Osteoblast (primary cell): Measurements from ENCODE around the gene GNL2. TPM values are rescaled to one million over a fixed set of nuclear protein-coding genes. Genes with fewer than 3 reads are reported as not detected.

ENCODE experiments used
- DNase-seq: peaks from one replicate; pipeline ENCODE4 v3.0.0; 2011; ENCODE audit warnings: low spot score, mixed read lengths; ENCODE audit not compliant: insufficient read length; ENCODE audit errors: missing footprints
- H2AFZ ChIP-seq: 2 replicates; pipeline ENCODE4 v1.6.0; 2011; ENCODE audit warnings: mild to moderate bottlenecking, low read length
- H3K27ac ChIP-seq: 2 replicates; pipeline ENCODE4 v1.5.1; 2011; ENCODE audit warnings: mild to moderate bottlenecking, low read depth, low read length, moderate library complexity
- H3K27me3 ChIP-seq: 2 replicates; pipeline ENCODE4 v1.6.0; 2012; ENCODE audit warnings: mild to moderate bottlenecking, control low read depth, inconsistent platforms, low read length, moderate library complexity; ENCODE audit not compliant: insufficient read depth
- H3K36me3 ChIP-seq: 2 replicates; pipeline ENCODE4 v1.5.1; 2011; ENCODE audit warnings: mild to moderate bottlenecking, low read length, control low read depth, moderate library complexity; ENCODE audit not compliant: insufficient read depth
- H3K4me1 ChIP-seq: 2 replicates; pipeline ENCODE4 v1.5.1; 2011; ENCODE audit warnings: mild to moderate bottlenecking, low read length, control low read depth, moderate library complexity; ENCODE audit not compliant: insufficient read depth
- H3K4me2 ChIP-seq: 2 replicates; pipeline ENCODE4 v1.6.0; 2011; ENCODE audit warnings: mild to moderate bottlenecking, low read length; ENCODE audit not compliant: insufficient read depth
- H3K4me3 ChIP-seq: fragments of 200-600 bp; sonication (generic); 3 replicates; pipeline ENCODE4 v1.5.1; 2012; ENCODE audit warnings: mild to moderate bottlenecking, low read length, inconsistent platforms; ENCODE audit not compliant: insufficient read depth
- H3K79me2 ChIP-seq: 2 replicates; pipeline ENCODE4 v1.6.0; 2012; ENCODE audit warnings: mild to moderate bottlenecking, low read length, control low read depth, inconsistent platforms; ENCODE audit not compliant: insufficient read depth
- H3K9me3 ChIP-seq: 2 replicates; pipeline ENCODE4 v1.5.1; 2011; ENCODE audit warnings: low read depth, low read length, control low read depth
- H4K20me1 ChIP-seq: 2 replicates; pipeline ENCODE4 v1.6.0; 2012; ENCODE audit warnings: mild to moderate bottlenecking, low read length, control low read depth; ENCODE audit not compliant: insufficient read depth
- CTCF ChIP-seq: IDR thresholded peaks from 2 replicates; pipeline ENCODE4 v1.5.1; 2011; ENCODE audit warnings: mild to moderate bottlenecking, low read depth, low read length, moderate library complexity; ENCODE audit errors: extremely low read depth
- total RNA-seq: library from RNA; depleted of rRNA; stranded (reverse); fragments of >200 nt; gene quantifications from 2 replicates; pipeline ENCODE4 v1.2.3, GENCODE V29; 2012

The GNL2 gene
- total RNA-seq, 1 donor, result 46.7 TPM

DNA sequence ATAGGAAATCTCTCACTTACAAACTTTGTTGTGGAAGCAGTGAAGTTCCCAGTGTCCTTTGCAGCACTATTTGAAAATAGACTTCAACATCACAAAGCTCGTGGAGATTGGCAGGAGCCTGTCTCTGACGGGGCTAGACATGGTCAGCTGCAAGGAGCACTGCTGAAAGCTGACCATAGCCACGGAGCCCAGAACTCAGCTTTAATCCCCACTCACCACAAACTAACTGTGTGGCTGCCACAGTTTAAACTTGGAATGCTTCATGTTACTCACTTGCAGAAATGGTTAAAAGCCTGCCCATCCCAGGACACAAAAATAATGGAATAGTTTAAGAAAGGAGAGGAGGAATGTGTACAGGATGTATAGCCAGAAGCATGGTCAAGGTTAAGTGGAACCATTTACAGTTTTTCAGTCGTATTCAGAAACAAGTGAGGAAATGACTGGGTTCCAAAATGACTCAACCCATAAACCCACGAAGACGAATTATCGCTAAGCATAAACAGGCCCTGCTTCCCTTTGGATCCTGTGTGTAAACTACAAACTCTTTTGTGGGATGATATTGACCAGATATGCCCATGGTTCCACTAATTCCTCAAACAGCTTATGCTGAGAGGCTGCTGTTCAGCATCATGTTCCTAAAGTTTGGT, 20.8 kb downstream of the GNL2 start:
- Histone ChIP-seq H3K79me2 (no peaks in the 10 kb centered on the region), H3K27me3 (no peaks in the 10 kb centered on the region), H3K27ac (peak overlapping the region; percentile 81), H3K4me3 (no peak overlapping the region), H3K36me3 (peaks cover 72% of the 10 kb centered on the region), H3K9me3 (no peaks in the 10 kb centered on the region), H4K20me1 (no peaks in the 10 kb centered on the region), H3K4me1 (peaks cover 30% of the 10 kb centered on the region), H2AFZ (no peak overlapping the region), H3K4me2 (peak overlapping the region; percentile 37)
- TF ChIP-seq CTCF, result no peak
- no peak for DNase-seq

DNA sequence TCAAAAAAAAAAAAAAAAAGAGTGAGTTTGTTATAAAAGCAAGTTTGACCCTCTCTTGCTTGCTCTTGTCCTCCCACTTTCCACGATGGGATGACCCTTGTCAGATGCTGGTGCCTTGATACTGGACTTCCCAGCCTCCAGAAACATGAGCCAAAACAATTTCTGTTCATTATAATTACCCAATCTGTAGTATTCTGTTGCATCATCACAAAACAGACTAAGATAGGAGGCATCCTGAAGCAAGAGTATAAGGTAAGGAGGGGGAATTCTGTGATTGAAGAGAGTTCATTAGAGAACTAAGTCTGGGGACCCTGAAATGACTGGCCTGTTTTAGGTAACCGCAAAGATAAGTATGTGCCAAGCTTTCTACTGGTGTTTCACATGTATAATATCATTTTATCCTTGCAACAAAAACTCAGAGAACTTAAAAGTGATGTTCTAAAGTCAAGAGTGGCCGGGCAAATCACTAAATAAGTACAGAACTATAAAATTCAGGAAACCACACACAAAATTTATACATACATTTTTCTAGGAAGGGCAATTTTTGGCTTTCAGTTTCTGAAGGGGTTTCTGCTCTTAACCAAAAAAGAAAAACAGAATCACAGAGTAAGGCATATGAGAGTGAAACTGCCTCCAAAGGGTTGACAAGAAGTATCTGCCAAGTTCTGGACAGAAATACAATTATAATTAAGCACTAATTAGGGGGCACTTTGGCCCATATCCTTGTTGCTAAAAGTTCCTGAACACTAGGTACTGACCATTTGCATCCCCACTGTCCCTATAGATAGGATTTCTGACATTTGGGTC, 25.0 kb downstream of the GNL2 start:
- H4K20me1 ChIP-seq, result no peaks in the 10 kb centered on the region
- no peaks in the 10 kb centered on the region for H3K27me3 ChIP-seq
- TF ChIP-seq CTCF, result no peak
- no peak overlapping the region for H2AFZ ChIP-seq
- no peak overlapping the region for H3K4me3 ChIP-seq
- no peaks in the 10 kb centered on the region for H3K79me2 ChIP-seq
- peaks cover 15% of the 10 kb centered on the region for H3K4me1 ChIP-seq
- no peak overlapping the region for H3K27ac ChIP-seq
- H3K9me3 ChIP-seq, result no peaks in the 10 kb centered on the region
- no peak overlapping the region for H3K4me2 ChIP-seq
- DNase-seq, result no peak
- H3K36me3 ChIP-seq, result peaks cover 92% of the 10 kb centered on the region

- Histone ChIP-seq H3K4me1 (peaks cover 5% of the 10 kb centered on the region), H4K20me1 (no peaks in the 10 kb centered on the region), H3K27ac (no peak overlapping the region), H2AFZ (no peak overlapping the region), H3K27me3 (no peaks in the 10 kb centered on the region), H3K4me3 (no peak overlapping the region), H3K4me2 (no peak overlapping the region), H3K36me3 (peaks cover 72% of the 10 kb centered on the region), H3K9me3 (no peaks in the 10 kb centered on the region), H3K79me2 (no peaks in the 10 kb centered on the region)
- no peak for DNase-seq
- TF ChIP-seq CTCF, result no peak
Observed at GRCh38 chr1:37567023-37567422, 28.7 kb downstream of the GNL2 start.

DNA sequence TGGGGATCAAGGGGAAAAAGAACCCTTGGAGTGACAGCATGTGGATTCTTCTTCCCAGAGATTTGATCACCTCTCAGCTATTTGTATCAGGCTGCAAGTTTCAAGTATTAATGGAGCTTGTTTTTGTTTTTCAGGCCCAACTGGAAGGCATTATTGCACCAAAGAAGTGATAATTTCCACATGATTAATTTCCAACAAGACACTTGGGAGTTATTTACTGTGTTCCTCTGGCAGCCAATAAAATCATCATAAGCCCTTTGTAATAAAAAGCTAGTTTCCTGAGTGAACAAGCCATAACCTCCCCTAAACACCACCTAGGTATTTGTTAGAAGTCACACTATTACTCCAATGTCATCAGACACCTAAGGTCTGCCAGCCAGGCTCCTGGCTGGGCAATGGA, 30.8 kb downstream of the GNL2 start:
- DNase-seq, result no peak
- H3K27ac ChIP-seq, result no peak overlapping the region
- H3K4me2 ChIP-seq, result no peak overlapping the region
- no peaks in the 10 kb centered on the region for H4K20me1 ChIP-seq
- H3K27me3 ChIP-seq, result no peaks in the 10 kb centered on the region
- peaks cover 5% of the 10 kb centered on the region for H3K4me1 ChIP-seq
- peaks cover 53% of the 10 kb centered on the region for H3K36me3 ChIP-seq
- H3K79me2 ChIP-seq, result no peaks in the 10 kb centered on the region
- no peaks in the 10 kb centered on the region for H3K9me3 ChIP-seq
- TF ChIP-seq CTCF, result no peak
- H3K4me3 ChIP-seq, result no peak overlapping the region
- H2AFZ ChIP-seq, result no peak overlapping the region
